Lower leg skin (tissue), 4 donors: ENCODE data around the gene LRIG1. TPM values are rescaled to one million over a fixed set of nuclear protein-coding genes. Genes with fewer than 3 reads are reported as not detected.

Source experiments
- DNase-seq, 2 donors: peaks; one replicate each; pipeline ENCODE4 v3.0.0-alpha.2; 2019; ENCODE audit warnings: low spot score in 2 of 2
- H3K4me3 ChIP-seq: fragments of 200-600 bp; sonication (generic); 2 replicates; pipeline ENCODE4 v1.5.1; 2017; ENCODE audit warnings: mild to moderate bottlenecking, low read depth; ENCODE audit not compliant: poor library complexity, severe bottlenecking
- CTCF ChIP-seq, 3 donors: fragments of 450-650 bp; IDR thresholded peaks; one replicate each; pipeline ENCODE4 v1.5.1; 2016; ENCODE audit warnings: antibody characterized with exemption in 3 of 3, mild to moderate bottlenecking in 3 of 3, moderate library complexity in 2 of 3
- POLR2A ChIP-seq, 2 donors: fragments of 450-650 bp; IDR thresholded peaks; one replicate each; pipeline ENCODE4 v1.6.1; 2016 to 2017; ENCODE audit warnings: antibody characterized with exemption in 2 of 2, mild to moderate bottlenecking in 1 of 2, moderate library complexity in 1 of 2
- WGBS, 2 donors: methylation state at CpG; one replicate each; pipeline ENCODE4 v1.1.5; 2018; 5-methylcytosine and 5-hydroxymethylcytosine counted together
- intact Hi-C: fragments of 100-400 bp; cut with DNase I; formaldehyde crosslinking; loops from one replicate; pipeline ENCODE4 v1.15.0; 2023; ENCODE audit warnings: low total_unique reads
- total RNA-seq, 4 donors: library from RNA; depleted of rRNA; stranded (reverse); fragments of >200 nt; gene quantifications; one replicate each; pipeline ENCODE4 v1.1.0, GENCODE V29; 2016

LRIG1 gene
- total RNA-seq, 4 donors from 2014 or later: 53.3 to 91.5 (median 69.8) TPM

- no peak overlapping the region for H3K4me3 ChIP-seq
- 91 to 96% methylated on average over 4 of the region's 4 CpGs for WGBS, 2 donors
- no peak for DNase-seq
- TF ChIP-seq POLR2A (IDR thresholded peaks at IDR 0.05): no peak
- no peak for TF ChIP-seq CTCF (IDR thresholded peaks at IDR 0.05)
- intact Hi-C loops: no loop called here
Observed at GRCh38 chr3:66438046-66438445, 62.8 kb downstream of the LRIG1 start.

GRCh38 chr3:66437341-66437929 lies 63.4 kb downstream of the LRIG1 start:
- no peak overlapping the region for H3K4me3 ChIP-seq
- intact Hi-C loops: no loop called here
- 88 to 92% methylated on average over 7 of the region's 7 CpGs for WGBS, 2 donors
- no peak for DNase-seq
- TF ChIP-seq POLR2A (IDR thresholded peaks at IDR 0.05) (no peak), CTCF (IDR thresholded peaks at IDR 0.05) (no peak)

DNA sequence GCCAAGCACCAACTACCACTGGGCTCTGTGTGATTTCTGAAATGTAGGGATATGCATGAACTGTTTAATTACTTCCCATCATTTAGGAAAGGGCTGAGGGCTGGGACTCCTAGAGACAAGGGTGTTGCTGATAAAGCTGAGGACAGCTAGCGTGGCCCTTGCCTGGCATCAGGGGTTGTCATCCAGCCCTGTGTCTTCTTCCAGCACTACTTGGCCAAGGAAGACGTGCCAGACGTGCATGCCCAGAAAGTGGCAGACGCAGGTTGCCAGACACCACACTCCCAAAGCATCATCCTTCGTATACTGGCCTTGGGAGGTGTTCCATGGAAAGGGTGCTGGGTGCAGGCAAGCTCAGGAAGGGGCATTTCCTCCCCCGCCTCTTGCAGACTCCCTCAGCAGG lies 64.8 kb downstream of the LRIG1 start:
- no peak overlapping the region for H3K4me3 ChIP-seq
- DNase-seq: no peak
- intact Hi-C loops: no loop called here
- TF ChIP-seq CTCF (IDR thresholded peaks at IDR 0.05) (no peak), POLR2A (IDR thresholded peaks at IDR 0.05) (no peak)
- 49 to 52% methylated on average over 6 of the region's 6 CpGs for WGBS, 2 donors

DNA sequence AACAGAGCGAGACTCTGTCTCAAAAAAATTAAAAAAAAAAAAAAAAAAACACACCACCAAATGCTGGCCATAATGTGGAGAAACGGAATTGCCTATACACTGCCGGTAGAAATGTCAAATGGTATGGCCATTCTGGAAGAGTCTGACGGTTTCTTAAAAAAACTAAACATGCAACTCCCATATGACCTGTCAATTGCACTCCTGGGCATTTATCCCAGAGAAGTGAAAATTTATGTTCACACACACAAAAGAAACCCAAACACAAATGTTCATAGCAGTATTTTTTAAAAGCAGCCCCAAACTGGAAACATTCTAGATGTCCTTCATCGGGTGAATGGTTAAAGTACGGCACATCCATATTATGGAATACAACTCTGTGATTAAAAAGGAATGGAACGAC lies 66.1 kb downstream of the LRIG1 start:
- no peak overlapping the region for H3K4me3 ChIP-seq
- TF ChIP-seq POLR2A (IDR thresholded peaks at IDR 0.05) (no peak), CTCF (IDR thresholded peaks at IDR 0.05) (no peak)
- DNase-seq: no peak
- 74 to 75% methylated on average over 7 of the region's 7 CpGs for WGBS, 2 donors
- intact Hi-C loops: no loop called here

- no peak overlapping the region for H3K4me3 ChIP-seq
- 52 to 65% methylated on average over 4 of the region's 4 CpGs for WGBS, 2 donors
- intact Hi-C loops: no loop called here
- TF ChIP-seq POLR2A (IDR thresholded peaks at IDR 0.05) (no peak), CTCF (IDR thresholded peaks at IDR 0.05) (no peak)
- no peak for DNase-seq
Observed at GRCh38 chr3:66433522-66433782, 67.4 kb downstream of the LRIG1 start.

- intact Hi-C loops: no loop called here
- no peak for TF ChIP-seq CTCF (IDR thresholded peaks at IDR 0.05)
- no peak for TF ChIP-seq POLR2A (IDR thresholded peaks at IDR 0.05)
- DNase-seq: no peak
- no peak overlapping the region for H3K4me3 ChIP-seq
- 86 to 88% methylated on average over 9 of the region's 9 CpGs for WGBS, 2 donors
Observed at GRCh38 chr3:66432767-66433521, 67.9 kb downstream of the LRIG1 start.
